ENCODE data around the gene RAP1GAP2. TPM values are rescaled to one million over a fixed set of nuclear protein-coding genes. Genes with fewer than 3 reads are reported as not detected.
"Not testable (repeated sequence)": the region's sequence is repeated elsewhere in the genome, so short reads cannot be mapped to it uniquely, and the experiment has no call there.

Gene RAP1GAP2
- polyA plus RNA-seq, 12 donors, result 1.4 to 7.8 (median 2.6) TPM; not detected in 1

- DNase-seq, result no peak
These were observed 12.4 kb downstream of the RAP1GAP2 start for GRCh38 chr17:2808367-2809335.

DNA sequence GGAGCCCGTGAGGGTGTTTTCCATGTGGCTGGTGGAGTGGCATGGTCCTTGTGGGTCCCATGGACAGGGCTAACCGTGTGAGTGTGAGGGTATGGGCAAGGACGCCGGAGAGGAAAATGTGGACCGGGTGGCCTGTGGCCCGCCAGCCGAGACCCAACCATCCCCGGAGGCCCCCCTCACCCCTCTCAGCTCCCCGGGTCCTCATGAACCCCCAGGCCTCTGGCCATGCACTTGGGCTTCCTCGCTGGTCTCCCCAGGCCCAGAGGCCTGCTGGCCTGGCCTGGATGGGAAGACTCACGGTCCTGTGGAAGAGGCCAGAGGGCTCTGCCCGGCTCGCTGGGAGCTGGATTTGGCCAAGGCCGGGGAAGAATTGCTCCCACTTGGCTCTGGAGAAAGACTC lies 13.1 kb downstream of the RAP1GAP2 start:
- DNase-seq, result no peak

DNA sequence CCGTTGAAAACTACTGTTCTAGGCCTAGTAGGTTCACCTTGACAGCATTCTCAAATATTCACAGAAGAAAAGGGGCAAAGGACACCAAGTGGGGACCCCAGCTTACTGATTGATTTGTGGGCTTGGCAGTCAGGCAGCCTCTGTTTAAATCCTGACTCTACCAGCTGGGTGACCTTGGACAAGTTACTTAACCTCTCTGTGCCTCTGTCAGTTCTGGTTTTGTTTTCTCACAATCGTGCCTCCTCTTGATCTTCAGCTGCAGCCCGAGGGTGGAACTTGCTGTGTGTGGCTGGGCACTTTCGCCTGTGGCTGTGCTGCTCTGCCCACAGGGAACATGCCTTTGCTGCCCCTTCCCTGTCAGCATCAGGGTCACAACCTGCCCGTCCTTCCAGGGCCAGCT lies 17.8 kb downstream of the RAP1GAP2 start:
- DNase-seq, result no peak

GRCh38 chr17:2814481-2815341 lies 18.5 kb downstream of the RAP1GAP2 start:
- no peak for DNase-seq

- DNase-seq, result no peak
These were observed 19.5 kb downstream of the RAP1GAP2 start for GRCh38 chr17:2815781-2816185.

DNA sequence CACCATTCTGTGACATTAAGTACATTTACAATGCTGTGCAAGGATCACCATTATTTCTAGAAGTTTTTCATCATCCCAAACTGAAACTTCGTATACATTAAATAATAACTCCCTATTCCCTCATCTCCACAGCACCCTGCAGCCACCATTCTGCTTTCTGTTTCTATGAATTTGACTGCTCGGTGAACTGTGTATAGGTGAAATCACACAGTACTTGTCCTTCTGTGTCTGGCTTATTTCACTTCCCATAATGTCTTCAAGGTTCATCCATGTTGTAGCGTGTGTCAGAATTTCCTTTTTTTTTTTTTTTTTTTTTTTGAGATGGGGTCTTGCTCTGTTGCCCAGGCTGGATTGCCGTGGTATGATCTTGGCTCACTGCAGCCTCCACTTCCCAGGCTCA lies 20.4 kb downstream of the RAP1GAP2 start:
- DNase-seq, result no peak

GRCh38 chr17:2819294-2819693 lies 23.1 kb downstream of the RAP1GAP2 start:
- not testable (repeated sequence) for DNase-seq

GRCh38 chr17:2819921-2820501 lies 23.8 kb downstream of the RAP1GAP2 start:
- DNase-seq, result no peak

- DNase-seq, result no peak
These were observed 25.6 kb downstream of the RAP1GAP2 start for GRCh38 chr17:2821868-2822267.

DNA sequence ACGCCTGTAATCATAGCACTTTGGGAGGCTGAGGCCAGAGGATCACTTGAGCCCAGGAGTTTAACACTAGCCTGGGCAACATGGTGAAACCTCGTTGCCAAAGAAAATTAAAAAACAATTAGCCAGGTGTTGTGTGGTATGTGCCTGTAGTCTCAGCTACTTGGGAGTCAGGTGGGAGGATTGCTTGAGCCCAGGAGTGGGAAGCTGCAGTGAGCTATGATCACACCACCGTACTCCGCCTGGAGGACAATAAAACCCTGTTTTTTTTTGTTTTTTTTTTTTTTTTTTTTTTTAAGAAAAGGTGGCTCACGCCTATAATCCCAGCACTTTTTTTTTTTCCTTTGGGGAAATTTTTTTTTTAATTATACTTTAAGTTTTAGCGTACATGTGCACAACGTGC lies 26.1 kb downstream of the RAP1GAP2 start:
- DNase-seq, result no peak

DNA sequence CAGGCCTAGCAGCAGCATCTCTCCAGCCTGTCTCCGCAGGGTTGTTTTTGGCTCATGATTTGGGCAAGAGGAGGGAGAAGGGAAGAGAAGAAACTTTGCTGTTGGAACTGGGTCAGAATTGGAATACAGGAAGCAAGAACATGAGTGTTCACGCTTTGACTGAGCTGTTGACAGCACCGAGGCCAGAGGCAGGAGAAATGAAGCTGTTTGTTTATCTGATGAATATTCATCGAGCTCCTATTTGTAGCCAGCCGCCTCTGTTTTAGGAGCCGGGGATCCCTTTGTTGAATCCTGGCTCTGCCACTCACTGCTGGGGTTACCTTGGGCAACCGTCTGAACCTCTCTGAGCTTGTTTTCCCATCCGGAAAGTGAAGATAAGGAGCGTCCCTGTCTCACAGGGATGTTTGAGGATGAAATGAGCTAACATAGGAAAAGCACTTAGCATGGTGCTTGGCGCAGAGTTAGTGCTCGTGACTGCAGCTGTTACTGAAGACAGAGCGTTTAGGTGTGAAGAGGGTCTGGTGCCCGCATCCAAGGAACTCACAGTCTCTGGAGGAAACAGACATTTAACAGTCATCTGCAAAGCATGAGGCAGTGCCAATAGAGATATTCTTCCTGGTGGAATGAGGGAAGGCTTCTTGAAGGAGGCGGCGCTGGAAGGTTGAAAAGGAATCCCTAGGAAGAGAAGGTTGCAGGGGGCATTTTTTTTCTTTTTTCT lies 29.2 kb downstream of the RAP1GAP2 start:
- no peak for DNase-seq

GRCh38 chr17:2828397-2829038 lies 32.3 kb downstream of the RAP1GAP2 start:
- peak; percentile 35 for DNase-seq

GRCh38 chr17:2830678-2831077 lies 34.4 kb downstream of the RAP1GAP2 start:
- DNase-seq, result no peak

DNA sequence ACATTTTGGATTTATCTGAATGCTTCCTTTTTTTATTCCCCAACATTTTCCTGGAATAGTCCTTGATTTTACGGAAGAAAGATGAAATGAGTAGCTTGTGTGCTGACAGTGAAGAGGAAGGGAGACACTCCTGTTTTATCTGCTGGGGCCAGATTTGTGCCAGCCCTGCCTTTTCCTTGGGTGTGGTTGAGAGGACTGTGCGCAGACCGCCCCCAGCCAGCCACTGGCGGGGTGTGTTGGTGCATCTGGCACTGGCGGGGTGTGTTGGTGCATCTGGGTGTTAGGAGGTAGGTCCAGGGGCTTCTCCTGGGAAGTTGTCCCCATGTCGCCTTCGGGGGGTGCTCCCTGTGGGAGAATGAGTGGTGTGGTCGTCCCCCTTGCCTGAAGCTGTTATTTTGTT lies 39.5 kb downstream of the RAP1GAP2 start:
- DNase-seq, result no peak

DNA sequence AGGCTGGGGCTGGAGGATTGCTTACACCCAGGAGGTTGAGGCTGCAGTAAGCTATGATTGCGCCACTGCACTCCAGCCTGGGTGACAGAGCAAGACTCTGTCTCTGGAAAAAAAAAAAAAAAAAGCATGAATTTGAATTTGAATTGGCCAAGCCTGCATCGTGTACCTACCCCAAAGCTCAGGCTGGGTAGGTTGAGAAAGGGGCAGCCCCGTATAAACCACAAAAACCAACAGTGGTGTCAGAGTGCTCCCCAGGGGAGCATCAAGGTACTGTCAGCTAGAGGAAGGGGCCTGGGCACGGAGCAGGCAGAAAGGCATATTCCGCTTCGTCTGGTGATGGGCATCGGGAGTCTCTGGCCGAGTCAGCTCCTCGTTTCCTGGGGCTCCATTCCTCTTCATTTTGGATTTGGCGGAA lies 40.9 kb downstream of the RAP1GAP2 start:
- no peak for DNase-seq

DNA sequence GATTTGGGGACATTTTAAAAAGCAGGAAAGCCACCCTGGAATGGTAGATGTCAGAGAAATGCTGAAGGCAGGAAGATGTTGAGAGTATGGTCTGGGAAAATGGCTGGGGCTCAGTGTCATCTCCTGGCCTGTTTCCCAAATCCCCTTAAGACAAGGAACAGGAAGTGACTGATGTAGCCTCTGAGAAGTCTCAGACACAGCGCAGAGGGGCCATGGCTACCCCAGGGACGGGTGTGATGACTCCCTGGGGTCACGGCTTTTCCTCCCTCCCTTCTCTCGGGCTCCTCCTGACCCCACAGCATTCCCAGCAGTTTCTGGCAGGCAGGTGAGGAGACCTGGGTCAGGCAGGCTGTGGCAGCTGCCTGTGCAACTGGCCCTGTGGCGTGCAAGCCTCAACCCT lies 45.4 kb downstream of the RAP1GAP2 start:
- no peak for DNase-seq

DNA sequence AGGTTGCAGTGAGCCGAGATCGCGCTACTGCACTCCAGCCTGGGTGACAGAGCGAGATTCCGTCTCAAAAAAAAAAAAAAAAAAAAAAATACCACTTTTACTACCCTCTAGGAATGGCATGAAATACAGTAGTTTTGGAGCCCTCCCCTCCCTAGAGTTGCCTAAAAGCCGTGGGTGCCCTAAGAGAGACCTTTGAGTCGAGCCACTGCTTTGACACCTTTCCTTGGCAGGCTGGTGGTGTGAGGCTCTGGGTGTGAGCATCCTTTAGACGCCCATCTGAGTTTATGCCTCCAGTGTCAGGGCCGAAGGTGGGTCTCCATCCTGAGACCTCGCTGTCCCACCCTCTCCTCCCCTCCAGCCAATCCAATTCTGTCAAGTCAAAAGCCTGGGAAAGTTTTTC lies 46.2 kb downstream of the RAP1GAP2 start:
- no peak for DNase-seq

DNA sequence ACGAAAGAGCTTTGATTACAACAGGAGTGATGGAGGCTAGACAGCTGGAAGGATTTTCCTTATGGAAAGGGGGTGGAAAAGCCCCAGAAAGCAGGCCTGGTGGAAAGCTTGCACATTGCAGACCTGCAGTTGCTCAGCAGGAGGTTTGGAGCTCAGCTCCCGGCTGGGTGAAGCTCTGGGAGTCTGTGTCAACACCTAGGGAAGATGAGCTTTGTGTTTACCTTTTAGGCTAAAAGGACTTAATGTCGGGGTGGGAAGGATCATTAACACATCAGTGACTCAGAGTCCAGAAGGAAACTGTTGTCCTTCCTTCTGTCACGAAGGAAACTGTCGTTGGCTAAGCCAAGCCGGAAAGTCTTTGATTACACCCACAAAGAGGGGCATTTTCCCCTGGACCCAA lies 48.2 kb downstream of the RAP1GAP2 start:
- no peak for DNase-seq

DNA sequence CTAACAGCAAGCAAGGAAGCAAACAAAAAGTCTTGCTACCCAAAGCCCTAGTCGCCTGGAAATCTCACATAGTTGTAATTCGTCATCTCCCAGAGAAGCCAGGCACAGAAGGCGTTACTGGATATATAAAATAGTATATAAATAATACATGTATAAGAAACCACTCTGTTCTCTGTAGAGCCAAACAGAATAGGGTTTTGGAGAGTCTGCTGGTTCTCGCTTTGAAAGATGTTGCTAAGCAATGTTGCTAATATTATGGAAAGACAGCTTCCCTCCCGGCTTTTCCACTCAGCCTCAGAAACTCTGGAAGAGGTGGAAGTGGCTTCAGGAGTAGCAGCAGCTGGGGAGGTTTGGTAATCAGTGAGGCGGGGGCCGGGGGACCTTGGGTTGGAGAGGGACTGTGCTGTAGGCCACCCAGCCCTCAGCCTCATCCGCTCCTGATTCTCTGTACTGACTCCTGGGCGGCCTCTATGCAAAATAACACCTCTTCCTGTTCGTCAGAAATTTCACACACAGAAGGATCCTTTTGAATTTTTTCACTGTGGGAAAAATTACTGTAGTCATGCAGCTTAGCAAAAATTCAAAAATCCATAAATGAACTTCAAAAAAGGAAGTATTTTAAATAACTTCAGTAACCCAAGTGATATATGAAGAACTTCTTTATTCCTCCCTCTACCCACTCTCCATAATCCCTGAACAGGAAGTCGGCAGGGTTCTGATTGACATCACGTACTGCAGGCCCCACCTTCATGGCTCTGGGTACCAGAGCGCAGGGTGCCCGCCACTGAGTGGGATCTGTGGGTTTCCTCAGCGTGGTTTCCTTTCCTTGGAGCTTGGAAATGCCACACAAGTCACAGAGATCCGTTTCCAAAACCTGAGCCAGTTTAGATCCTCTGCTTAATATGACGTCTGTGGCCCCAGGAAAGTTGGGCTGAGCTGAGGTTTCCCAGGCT lies 51.4 kb downstream of the RAP1GAP2 start:
- DNase-seq, result no peak

DNA sequence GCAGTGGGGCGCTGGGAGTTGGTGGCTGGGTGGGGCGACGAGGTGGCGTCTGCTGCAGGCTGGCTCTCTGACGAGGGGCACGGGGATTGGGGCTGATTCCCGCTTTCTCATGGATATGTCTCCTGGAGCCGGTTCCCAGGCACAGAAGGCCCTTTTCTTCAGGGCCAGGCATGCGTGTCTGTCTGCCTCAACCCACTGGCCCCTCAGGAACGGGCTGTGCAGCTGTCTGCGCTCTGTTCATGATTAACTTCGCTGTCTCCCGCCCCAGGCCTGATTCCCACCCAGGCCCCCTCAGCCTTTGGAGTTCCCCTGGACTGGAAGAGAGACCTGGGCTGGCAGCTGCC lies 53.1 kb downstream of the RAP1GAP2 start:
- DNase-seq, result no peak
